ENCODE measurements around the gene CUEDC1. TPM values are rescaled to one million over a fixed set of nuclear protein-coding genes. Genes with fewer than 3 reads are reported as not detected.

The CUEDC1 gene
- total and polyA plus RNA-seq, 8 donors: 16.5 to 30.4 (median 21.7) TPM

GRCh38 chr17:57868910-57869616, 86.1 kb downstream of the CUEDC1 start:
- Histone ChIP-seq H3K36me3 (no peaks in the 10 kb centered on the region), H3K4me3 (no peak overlapping the region), H3K9me3 (no peaks in the 10 kb centered on the region), H3K4me1 (peaks cover 5 to 22% (median 19%) of the 10 kb centered on the region in 3 donors), H3K27ac (peak overlapping the region; percentile 62 to 87 (median 80)), H3K27me3 (no peaks in the 10 kb centered on the region)
- ATAC-seq (no peak), DNase-seq (peak in 1 of 6 donors; percentile 63), FAIRE-seq (no peak)
- WGBS, 2 donors: 91 to 94% methylated on average over 13 of the region's 13 CpGs
- intact Hi-C loops (cut with DNase I): loop anchor here in 1 of 3 donors (10.0 kb wide), 2 partner anchors 216 to 246 kb away; partner anchors contain the start of gene DYNLL2
- no peak for TF ChIP-seq CTCF (IDR thresholded peaks at IDR 0.05)

- peak in 1 of 4 donors; percentile 18 for TF ChIP-seq CTCF (IDR thresholded peaks at IDR 0.05)
- intact Hi-C loops (cut with DNase I): loop anchor here in 1 of 3 donors (10.0 kb wide), 2 partner anchors 217 to 247 kb away; partner anchors contain the start of gene DYNLL2
- Histone ChIP-seq H3K27me3 (no peaks in the 10 kb centered on the region), H3K27ac (peak overlapping the region; percentile 62 to 87 (median 80)), H3K36me3 (no peaks in the 10 kb centered on the region), H3K4me3 (no peak overlapping the region), H3K4me1 (peaks cover 5 to 22% (median 19%) of the 10 kb centered on the region in 3 donors), H3K9me3 (no peaks in the 10 kb centered on the region)
- 46 to 49% methylated on average over 23 of the region's 23 CpGs for WGBS, 2 donors
- DNase-seq (peak; percentile 78 to 92 (median 88)), FAIRE-seq (no peak), ATAC-seq (peak; percentile 90 to 93 (median 92))
Observed at GRCh38 chr17:57868007-57868909, 87.0 kb downstream of the CUEDC1 start.

- no peak overlapping the region for H3K4me3 ChIP-seq
- no peak for FAIRE-seq
- no peak for ATAC-seq
- WGBS, 2 donors: 93 to 96% methylated on average over 10 of the region's 10 CpGs
- peak overlapping the region in 3 of 4 donors; percentile 79 to 87 (median 82) for H3K27ac ChIP-seq
- no peaks in the 10 kb centered on the region for H3K36me3 ChIP-seq
- TF ChIP-seq CTCF (IDR thresholded peaks at IDR 0.05): no peak
- H3K9me3 ChIP-seq: no peaks in the 10 kb centered on the region
- DNase-seq: peak in 1 of 6 donors; percentile 28
- H3K27me3 ChIP-seq: no peaks in the 10 kb centered on the region
- intact Hi-C loops (cut with DNase I): loop anchor here in 1 of 3 donors (10.0 kb wide), 2 partner anchors 218 to 248 kb away; partner anchors contain the start of gene DYNLL2
- peaks cover 5 to 25% (median 19%) of the 10 kb centered on the region in 3 donors for H3K4me1 ChIP-seq
Observed at GRCh38 chr17:57867126-57867525, 88.1 kb downstream of the CUEDC1 start.

- no peaks in the 10 kb centered on the region for H3K36me3 ChIP-seq
- WGBS, 2 donors: 86 to 88% methylated on average over 5 of the region's 5 CpGs
- FAIRE-seq (no peak), ATAC-seq (no peak), DNase-seq (no peak)
- intact Hi-C loops (cut with DNase I): loop anchor here in 1 of 3 donors (10.0 kb wide), 2 partner anchors 218 to 248 kb away; partner anchors contain the start of gene DYNLL2
- no peaks in the 10 kb centered on the region for H3K9me3 ChIP-seq
- no peak for TF ChIP-seq CTCF (IDR thresholded peaks at IDR 0.05)
- no peak overlapping the region for H3K4me3 ChIP-seq
- H3K27me3 ChIP-seq: no peaks in the 10 kb centered on the region
- peak overlapping the region in 1 of 4 donors; percentile 82 for H3K27ac ChIP-seq
- H3K4me1 ChIP-seq: peaks cover 5 to 26% (median 19%) of the 10 kb centered on the region in 3 donors
Observed at GRCh38 chr17:57866723-57867122, 88.5 kb downstream of the CUEDC1 start.
